ENCODE results near the gene UBASH3B.

DNA sequence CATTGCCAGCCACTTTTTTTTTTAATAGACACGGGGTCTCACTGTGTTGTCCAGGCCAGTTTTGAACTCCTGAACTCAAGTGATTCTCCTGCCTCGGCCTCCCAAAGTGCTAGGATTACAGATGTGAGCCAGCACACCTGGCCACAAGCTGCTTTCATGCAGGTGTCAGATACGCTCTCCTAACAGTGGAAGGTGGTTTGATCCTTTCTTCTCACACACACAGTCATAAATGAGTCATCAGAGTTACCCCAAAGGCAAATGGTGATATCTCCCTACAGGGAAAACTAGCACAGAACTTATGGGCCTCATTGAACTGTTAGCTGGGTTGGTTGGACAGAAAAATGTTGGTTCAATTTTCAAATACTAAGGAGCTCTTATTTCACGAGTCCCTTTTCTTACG, 38.2 kb upstream of the UBASH3B start:
- TF ChIP-seq, protein P1, sequence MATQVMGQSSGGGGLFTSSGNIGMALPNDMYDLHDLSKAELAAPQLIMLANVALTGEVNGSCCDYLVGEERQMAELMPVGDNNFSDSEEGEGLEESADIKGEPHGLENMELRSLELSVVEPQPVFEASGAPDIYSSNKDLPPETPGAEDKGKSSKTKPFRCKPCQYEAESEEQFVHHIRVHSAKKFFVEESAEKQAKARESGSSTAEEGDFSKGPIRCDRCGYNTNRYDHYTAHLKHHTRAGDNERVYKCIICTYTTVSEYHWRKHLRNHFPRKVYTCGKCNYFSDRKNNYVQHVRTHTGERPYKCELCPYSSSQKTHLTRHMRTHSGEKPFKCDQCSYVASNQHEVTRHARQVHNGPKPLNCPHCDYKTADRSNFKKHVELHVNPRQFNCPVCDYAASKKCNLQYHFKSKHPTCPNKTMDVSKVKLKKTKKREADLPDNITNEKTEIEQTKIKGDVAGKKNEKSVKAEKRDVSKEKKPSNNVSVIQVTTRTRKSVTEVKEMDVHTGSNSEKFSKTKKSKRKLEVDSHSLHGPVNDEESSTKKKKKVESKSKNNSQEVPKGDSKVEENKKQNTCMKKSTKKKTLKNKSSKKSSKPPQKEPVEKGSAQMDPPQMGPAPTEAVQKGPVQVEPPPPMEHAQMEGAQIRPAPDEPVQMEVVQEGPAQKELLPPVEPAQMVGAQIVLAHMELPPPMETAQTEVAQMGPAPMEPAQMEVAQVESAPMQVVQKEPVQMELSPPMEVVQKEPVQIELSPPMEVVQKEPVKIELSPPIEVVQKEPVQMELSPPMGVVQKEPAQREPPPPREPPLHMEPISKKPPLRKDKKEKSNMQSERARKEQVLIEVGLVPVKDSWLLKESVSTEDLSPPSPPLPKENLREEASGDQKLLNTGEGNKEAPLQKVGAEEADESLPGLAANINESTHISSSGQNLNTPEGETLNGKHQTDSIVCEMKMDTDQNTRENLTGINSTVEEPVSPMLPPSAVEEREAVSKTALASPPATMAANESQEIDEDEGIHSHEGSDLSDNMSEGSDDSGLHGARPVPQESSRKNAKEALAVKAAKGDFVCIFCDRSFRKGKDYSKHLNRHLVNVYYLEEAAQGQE (IDR thresholded peaks at IDR 0.05; ENCODE audit: insufficient read depth in 1 of 2, low read depth in 2 of 2, low read length in 2 of 2) = no peak
- no peak for TF ChIP-seq TAF1 (IDR thresholded peaks at IDR 0.05; ENCODE audit: borderline replicate concordance, insufficient read depth, low read length)
- TF ChIP-seq POLR2AphosphoS5 (IDR thresholded peaks at IDR 0.05; ENCODE audit: low read depth, low read length) = no peak
- no peak for TF ChIP-seq SIN3A (IDR thresholded peaks at IDR 0.05; ENCODE audit: borderline replicate concordance, insufficient read depth, low read length)

Measured in PFSK-1 (cell line).